ENCODE results near the gene SNRPB2.

Gene SNRPB2

DNA sequence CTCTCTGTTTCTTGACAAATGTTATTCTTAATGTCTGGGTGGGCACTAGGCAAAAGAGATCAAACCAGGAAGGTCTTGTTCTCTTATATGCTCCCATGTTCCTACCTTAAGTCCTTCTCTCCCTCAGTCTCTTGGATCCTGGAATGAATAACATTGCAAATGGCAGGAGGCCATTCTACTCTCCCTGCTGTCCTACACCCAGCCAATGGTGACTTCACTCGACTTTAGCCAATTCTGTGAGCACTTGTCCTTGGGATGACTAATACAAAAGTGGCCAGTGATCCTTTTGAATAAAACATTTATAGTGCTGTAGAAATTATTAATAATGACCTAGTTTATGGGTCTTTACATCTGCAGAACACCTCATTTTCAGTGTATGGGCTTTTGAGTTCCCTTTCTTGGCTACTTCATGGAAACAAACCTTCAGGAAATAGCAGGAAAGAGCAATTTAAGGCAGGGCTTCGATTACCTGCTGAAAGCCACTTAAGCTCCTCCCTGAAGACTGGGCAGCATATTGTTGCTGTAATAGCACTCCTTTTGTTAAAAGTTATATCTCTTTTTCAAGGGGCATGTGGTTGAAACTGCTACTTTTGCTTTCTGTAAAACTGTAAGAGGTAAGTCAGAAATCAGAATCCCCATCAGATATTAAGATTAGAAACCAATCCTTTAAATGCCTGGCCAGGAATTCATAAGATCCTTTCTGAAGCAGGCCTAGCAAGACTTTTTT is 28.8 kb downstream of the SNRPB2 start:
- H3K4me3 ChIP-seq (ENCODE audit: low read depth, low read length) = no peak overlapping the region
- TF ChIP-seq, protein P1, sequence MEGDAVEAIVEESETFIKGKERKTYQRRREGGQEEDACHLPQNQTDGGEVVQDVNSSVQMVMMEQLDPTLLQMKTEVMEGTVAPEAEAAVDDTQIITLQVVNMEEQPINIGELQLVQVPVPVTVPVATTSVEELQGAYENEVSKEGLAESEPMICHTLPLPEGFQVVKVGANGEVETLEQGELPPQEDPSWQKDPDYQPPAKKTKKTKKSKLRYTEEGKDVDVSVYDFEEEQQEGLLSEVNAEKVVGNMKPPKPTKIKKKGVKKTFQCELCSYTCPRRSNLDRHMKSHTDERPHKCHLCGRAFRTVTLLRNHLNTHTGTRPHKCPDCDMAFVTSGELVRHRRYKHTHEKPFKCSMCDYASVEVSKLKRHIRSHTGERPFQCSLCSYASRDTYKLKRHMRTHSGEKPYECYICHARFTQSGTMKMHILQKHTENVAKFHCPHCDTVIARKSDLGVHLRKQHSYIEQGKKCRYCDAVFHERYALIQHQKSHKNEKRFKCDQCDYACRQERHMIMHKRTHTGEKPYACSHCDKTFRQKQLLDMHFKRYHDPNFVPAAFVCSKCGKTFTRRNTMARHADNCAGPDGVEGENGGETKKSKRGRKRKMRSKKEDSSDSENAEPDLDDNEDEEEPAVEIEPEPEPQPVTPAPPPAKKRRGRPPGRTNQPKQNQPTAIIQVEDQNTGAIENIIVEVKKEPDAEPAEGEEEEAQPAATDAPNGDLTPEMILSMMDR (IDR thresholded peaks at IDR 0.05; ENCODE audit: control insufficient read depth, extremely low read depth, insufficient read depth) = no peak
- DNase-seq (ENCODE audit: low read depth) = no peak

DNA sequence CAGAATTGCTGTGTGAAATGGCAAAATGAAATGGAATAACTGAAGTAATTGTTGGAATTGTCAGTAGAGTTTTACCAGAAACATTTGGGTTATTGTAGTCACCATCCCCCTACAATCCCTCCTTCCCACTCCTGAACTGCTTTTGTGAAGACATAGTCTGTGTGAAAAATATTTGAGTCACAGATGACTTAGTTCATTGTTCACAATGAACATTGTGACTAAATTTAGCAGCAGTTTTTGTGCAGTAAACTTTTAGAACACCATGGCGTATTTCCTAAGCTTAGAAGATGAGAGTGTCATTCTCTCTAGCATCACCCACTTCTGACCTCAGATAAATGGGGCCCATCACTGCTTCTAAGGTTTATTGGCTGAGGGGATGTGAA is 29.3 kb downstream of the SNRPB2 start:
- no peak overlapping the region for H3K4me3 ChIP-seq (ENCODE audit: low read depth, low read length)
- TF ChIP-seq, protein P1 (IDR thresholded peaks at IDR 0.05; ENCODE audit: control insufficient read depth, extremely low read depth, insufficient read depth) = no peak
- DNase-seq (ENCODE audit: low read depth) = no peak

DNA sequence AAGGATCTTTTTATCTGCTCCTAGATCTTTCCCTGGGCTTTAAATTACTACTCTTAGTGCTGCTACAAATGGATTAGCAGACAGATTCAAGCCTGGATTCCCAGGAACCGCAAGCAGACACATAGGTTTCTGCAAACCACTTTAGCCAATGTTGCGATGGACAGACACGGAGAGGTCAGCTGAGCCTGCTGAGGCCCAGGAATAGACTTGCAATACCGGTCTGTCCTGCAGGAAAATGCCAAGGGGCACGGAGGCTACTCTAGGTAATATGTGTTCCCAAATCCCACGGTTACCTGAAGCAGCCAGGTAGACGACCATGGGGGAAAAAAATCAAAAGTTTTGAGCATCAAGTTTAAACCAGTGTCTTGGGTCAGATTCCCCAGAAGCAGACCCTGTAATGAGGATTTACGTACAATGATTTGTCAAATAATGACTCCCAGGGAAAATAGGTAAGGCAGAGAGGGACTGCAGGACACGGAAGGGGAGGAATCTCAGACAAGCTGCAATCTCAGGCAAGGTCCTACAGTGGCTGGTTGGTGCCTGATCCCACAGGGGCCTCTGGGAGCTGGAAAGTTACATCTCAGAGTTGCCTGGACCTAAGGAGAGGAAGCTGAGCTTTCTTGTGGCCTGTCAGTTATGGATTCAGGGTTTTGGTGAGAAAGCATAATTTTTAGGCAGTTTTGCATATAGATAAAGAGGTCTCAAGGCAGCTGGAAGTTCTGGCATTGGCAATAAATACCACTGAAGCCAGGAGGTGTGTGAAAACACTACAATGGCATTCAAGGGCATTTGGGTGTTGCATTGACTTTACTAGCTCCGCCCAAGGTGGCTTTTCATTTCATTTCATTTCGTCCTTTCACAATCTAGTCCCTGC is 30.8 kb downstream of the SNRPB2 start:
- DNase-seq (ENCODE audit: low read depth) = peak; percentile 60
- TF ChIP-seq, protein P1 (IDR thresholded peaks at IDR 0.05; ENCODE audit: control insufficient read depth, extremely low read depth, insufficient read depth) = no peak
- H3K4me3 ChIP-seq (ENCODE audit: low read depth, low read length) = peak overlapping the region; percentile 22

DNA sequence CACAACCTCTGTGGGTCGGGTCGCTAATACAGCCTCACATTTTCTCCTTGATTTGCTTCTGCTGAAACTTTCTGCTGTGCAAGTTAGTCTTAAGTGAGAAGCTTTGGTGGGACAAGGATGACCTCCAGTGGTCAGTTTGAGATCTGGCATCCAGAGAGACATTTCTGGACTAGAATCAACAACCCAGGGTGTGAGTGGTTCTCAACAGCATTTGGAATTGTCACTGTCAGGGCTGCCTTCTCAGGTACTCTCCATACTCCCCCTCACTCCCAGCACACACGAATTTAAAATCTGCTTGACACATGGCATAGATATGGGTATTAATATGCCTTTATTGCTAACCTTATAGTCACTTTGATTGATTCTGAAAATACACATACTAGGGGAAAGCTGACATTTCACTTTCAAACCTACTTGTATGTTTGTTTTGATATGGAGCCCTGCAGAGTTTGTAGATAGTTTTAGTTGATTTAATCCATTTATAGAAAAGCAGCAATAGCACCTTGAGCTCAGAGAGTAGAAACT is 31.5 kb downstream of the SNRPB2 start:
- H3K4me3 ChIP-seq (ENCODE audit: low read depth, low read length) = no peak overlapping the region
- TF ChIP-seq, protein P1 (IDR thresholded peaks at IDR 0.05; ENCODE audit: control insufficient read depth, extremely low read depth, insufficient read depth) = peak; percentile 90
- peak; percentile 64 for DNase-seq (ENCODE audit: low read depth)

DNA sequence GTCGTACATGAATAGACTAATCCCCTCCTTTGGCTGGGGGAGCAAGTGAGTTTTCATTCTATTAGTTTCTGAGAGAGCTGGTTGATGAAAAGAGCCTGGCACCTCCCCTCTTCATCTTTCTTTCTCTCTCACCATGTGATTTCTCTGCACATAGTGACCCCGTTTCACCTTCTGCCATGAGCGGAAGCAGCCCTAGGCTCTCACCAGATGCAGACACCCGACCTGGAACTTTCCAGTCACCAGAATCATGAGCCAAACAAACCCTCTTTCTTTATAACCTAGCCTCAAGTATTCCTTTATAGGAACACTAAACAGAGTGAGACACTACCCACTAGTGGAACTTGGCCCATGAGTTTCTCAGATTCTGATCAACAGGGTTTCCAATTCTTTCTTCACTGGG is 34.7 kb downstream of the SNRPB2 start:
- TF ChIP-seq, protein P1 (IDR thresholded peaks at IDR 0.05; ENCODE audit: control insufficient read depth, extremely low read depth, insufficient read depth) = no peak
- no peak overlapping the region for H3K4me3 ChIP-seq (ENCODE audit: low read depth, low read length)

DNA sequence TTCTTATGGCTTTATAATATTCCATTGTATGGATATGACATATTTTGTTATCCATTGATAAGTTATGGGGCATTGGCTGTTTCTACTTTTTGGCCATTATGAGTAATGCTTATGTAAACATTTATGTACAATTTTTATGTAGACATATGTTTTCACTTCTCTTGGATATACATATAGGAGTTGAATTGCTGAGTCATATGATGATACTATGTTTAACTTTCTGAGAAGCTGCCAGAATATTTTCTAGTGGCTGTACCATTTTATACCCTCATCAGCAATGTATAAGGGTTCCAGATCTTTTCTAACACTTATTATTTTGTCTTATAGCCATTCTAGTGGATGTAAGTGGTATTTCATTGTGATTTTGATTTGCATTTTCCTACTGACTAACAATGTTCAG is 41.4 kb downstream of the SNRPB2 start:
- DNase-seq (ENCODE audit: low read depth) = no peak
- TF ChIP-seq, protein P1 (IDR thresholded peaks at IDR 0.05; ENCODE audit: control insufficient read depth, extremely low read depth, insufficient read depth) = no peak
- H3K4me3 ChIP-seq (ENCODE audit: low read depth, low read length) = no peak overlapping the region

More for the DNA sequence above, 34.7 kb downstream of the SNRPB2 start:
- no peak for DNase-seq (ENCODE audit: low read depth)

Data from LNCaP clone FGC (cell line).